Smooth muscle cell (in vitro differentiated cells): ENCODE measurements around the gene EPHB2. TPM values are rescaled to one million over a fixed set of nuclear protein-coding genes. Genes with fewer than 3 reads are reported as not detected.

Source experiments
- DNase-seq: peaks from one replicate; lab custom pipeline; 2025; ENCODE audit not compliant: unreplicated experiment; lab: John Stamatoyannopoulos, UW
- H2AFZ ChIP-seq: fragments of 200-600 bp; sonication (generic); 2 replicates; pipeline ENCODE4 v1.6.0; 2016; ENCODE audit warnings: antibody characterized with exemption, low read depth, mild to moderate bottlenecking
- H3F3A ChIP-seq: fragments of 200-600 bp; sonication (generic); 2 replicates; pipeline ENCODE4 v1.6.0; 2017; ENCODE audit warnings: antibody characterized with exemption, low read depth
- H3K27ac ChIP-seq: fragments of 200-600 bp; sonication (generic); 2 replicates; pipeline ENCODE4 v1.5.1; 2016; ENCODE audit warnings: low read depth, mild to moderate bottlenecking
- H3K27me3 ChIP-seq: fragments of 200-600 bp; sonication (generic); 2 replicates; pipeline ENCODE4 v1.6.1; 2016; ENCODE audit warnings: low read depth, mild to moderate bottlenecking
- H3K36me3 ChIP-seq: fragments of 200-600 bp; sonication (generic); 2 replicates; pipeline ENCODE4 v1.5.1; 2016; ENCODE audit warnings: low read depth
- H3K4me1 ChIP-seq: fragments of 200-600 bp; sonication (generic); 2 replicates; pipeline ENCODE4 v1.5.1; 2016; ENCODE audit warnings: low read depth
- H3K4me2 ChIP-seq: fragments of 200-600 bp; sonication (generic); 2 replicates; pipeline ENCODE4 v1.6.0; 2016; ENCODE audit warnings: mild to moderate bottlenecking
- H3K4me3 ChIP-seq: fragments of 200-600 bp; sonication (generic); 2 replicates; pipeline ENCODE4 v1.5.1; 2016; ENCODE audit warnings: mild to moderate bottlenecking
- H3K79me2 ChIP-seq: fragments of 200-600 bp; sonication (generic); 2 replicates; pipeline ENCODE4 v1.6.0; 2016; ENCODE audit warnings: low read depth, mild to moderate bottlenecking
- H3K9ac ChIP-seq: fragments of 200-600 bp; sonication (generic); 2 replicates; pipeline ENCODE4 v1.6.0; 2016; ENCODE audit warnings: low read depth
- H3K9me3 ChIP-seq: fragments of 200-600 bp; sonication (generic); replicated peaks from 2 replicates; pipeline ENCODE4 v1.5.1; 2016; ENCODE audit warnings: low read depth
- H4K20me1 ChIP-seq: fragments of 200-600 bp; sonication (generic); 2 replicates; pipeline ENCODE4 v1.6.0; 2016; ENCODE audit warnings: low read depth
- WGBS: methylation state at CpG from one replicate; pipeline ENCODE4 v1.1.7; 2016; ENCODE audit warnings: low lambda C conversion rate; 5-methylcytosine and 5-hydroxymethylcytosine counted together
- polyA plus RNA-seq: library from polyadenylated mRNA; unstranded; fragments of >200 nt; fragmentation: Nextera tagmentation; extraction: Ambion mirVana; gene quantifications from 2 replicates; pipeline ENCODE4 v1.2.1, GENCODE V29; 2016
- total RNA-seq: library from RNA; depleted of rRNA; stranded (reverse); fragments of >200 nt; gene quantifications from 2 replicates; pipeline ENCODE4 v1.2.3, GENCODE V29; 2014
- TF ChIP-seq, protein P1 (sequence below): fragments of 200-600 bp; sonication (generic); IDR thresholded peaks from 2 replicates; pipeline ENCODE4 v1.5.1; 2017; ENCODE audit warnings: borderline replicate concordance, mild to moderate bottlenecking, antibody characterized with exemption; ENCODE audit not compliant: insufficient read depth, poor library complexity, severe bottlenecking

Gene EPHB2
- total and polyA plus RNA-seq, 2 experiments from 2014 or later, result 1.1 to 6.7 TPM

GRCh38 chr1:22874785-22875184, 164.1 kb downstream of the EPHB2 start:
- Histone ChIP-seq H4K20me1 (no peaks in the 10 kb centered on the region), H3K36me3 (no peaks in the 10 kb centered on the region), H3F3A (no peaks in the 10 kb centered on the region), H3K27me3 (peaks cover 18% of the 10 kb centered on the region), H3K9me3 (no peaks in the 10 kb centered on the region), H2AFZ (no peak overlapping the region), H3K4me2 (no peak overlapping the region), H3K79me2 (no peaks in the 10 kb centered on the region), H3K4me3 (no peak overlapping the region), H3K9ac (no peak overlapping the region), H3K4me1 (peaks cover 37% of the 10 kb centered on the region), H3K27ac (no peak overlapping the region)
- no peak for DNase-seq
- TF ChIP-seq, protein P1, sequence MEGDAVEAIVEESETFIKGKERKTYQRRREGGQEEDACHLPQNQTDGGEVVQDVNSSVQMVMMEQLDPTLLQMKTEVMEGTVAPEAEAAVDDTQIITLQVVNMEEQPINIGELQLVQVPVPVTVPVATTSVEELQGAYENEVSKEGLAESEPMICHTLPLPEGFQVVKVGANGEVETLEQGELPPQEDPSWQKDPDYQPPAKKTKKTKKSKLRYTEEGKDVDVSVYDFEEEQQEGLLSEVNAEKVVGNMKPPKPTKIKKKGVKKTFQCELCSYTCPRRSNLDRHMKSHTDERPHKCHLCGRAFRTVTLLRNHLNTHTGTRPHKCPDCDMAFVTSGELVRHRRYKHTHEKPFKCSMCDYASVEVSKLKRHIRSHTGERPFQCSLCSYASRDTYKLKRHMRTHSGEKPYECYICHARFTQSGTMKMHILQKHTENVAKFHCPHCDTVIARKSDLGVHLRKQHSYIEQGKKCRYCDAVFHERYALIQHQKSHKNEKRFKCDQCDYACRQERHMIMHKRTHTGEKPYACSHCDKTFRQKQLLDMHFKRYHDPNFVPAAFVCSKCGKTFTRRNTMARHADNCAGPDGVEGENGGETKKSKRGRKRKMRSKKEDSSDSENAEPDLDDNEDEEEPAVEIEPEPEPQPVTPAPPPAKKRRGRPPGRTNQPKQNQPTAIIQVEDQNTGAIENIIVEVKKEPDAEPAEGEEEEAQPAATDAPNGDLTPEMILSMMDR, result no peak
- WGBS, result 93% methylated on average over 8 of the region's 8 CpGs

- no peaks in the 10 kb centered on the region for H3K36me3 ChIP-seq
- TF ChIP-seq, protein P1, result no peak
- H3F3A ChIP-seq, result no peaks in the 10 kb centered on the region
- H3K79me2 ChIP-seq, result no peaks in the 10 kb centered on the region
- no peak for DNase-seq
- H3K9ac ChIP-seq, result no peak overlapping the region
- H3K4me2 ChIP-seq, result no peak overlapping the region
- H2AFZ ChIP-seq, result no peak overlapping the region
- H4K20me1 ChIP-seq, result no peaks in the 10 kb centered on the region
- peaks cover 37% of the 10 kb centered on the region for H3K4me1 ChIP-seq
- H3K27me3 ChIP-seq, result peaks cover 16% of the 10 kb centered on the region
- H3K4me3 ChIP-seq, result no peak overlapping the region
- no peak overlapping the region for H3K27ac ChIP-seq
- H3K9me3 ChIP-seq, result no peaks in the 10 kb centered on the region
- 63% methylated on average over 10 of the region's 10 CpGs for WGBS
These were observed 164.6 kb downstream of the EPHB2 start for GRCh38 chr1:22875241-22875640.

DNA sequence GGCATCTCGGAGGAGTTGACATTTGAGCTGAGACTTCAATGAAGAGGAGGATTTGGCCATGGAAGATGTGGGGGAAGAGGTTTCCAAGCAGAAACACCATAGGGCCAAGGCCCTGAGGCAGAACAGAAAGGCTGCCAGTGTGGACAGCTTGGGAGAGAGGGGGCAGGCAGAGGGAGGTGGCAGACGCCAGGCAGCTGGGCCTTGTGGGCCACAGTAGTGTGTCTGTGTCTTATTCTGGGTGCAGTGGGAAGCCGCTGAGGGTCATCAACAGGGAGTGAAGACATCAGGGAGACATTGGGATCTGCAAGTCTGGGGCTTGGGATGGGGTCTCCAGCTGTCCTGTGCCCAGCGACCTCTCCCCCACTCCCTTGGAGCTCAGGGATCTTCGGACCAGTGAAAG, 165.2 kb downstream of the EPHB2 start:
- H3K4me3 ChIP-seq, result no peak overlapping the region
- 87% methylated on average over 4 of the region's 5 CpGs for WGBS
- no peak for DNase-seq

More for the DNA sequence above, 165.2 kb downstream of the EPHB2 start:
- Histone ChIP-seq H3K4me2 (no peak overlapping the region), H3K27me3 (peaks cover 12% of the 10 kb centered on the region), H3K36me3 (no peaks in the 10 kb centered on the region), H3K9ac (no peak overlapping the region), H3K9me3 (no peaks in the 10 kb centered on the region), H2AFZ (no peak overlapping the region), H3K27ac (no peak overlapping the region), H3F3A (no peaks in the 10 kb centered on the region), H4K20me1 (no peaks in the 10 kb centered on the region), H3K79me2 (no peaks in the 10 kb centered on the region), H3K4me1 (peaks cover 37% of the 10 kb centered on the region)
- TF ChIP-seq, protein P1, result no peak
